GM19324 (cell line): ENCODE results near the gene VPS9D1.
"Not testable (repeated sequence)": the region's sequence is repeated elsewhere in the genome, so short reads cannot be mapped to it uniquely, and the experiment has no call there.

Experiments used
- ATAC-seq: cut with Tn5 transposase; IDR thresholded peaks from one replicate; pipeline ENCODE4 v1.9.1; 2021; ENCODE audit warnings: mild to moderate bottlenecking, moderate library complexity; ENCODE audit not compliant: unreplicated experiment, low FRiP score

VPS9D1 gene

GRCh38 chr16:89710709-89711564, 9.8 kb downstream of the VPS9D1 start:
- ATAC-seq = no peak

GRCh38 chr16:89709716-89710432, 10.8 kb downstream of the VPS9D1 start:
- no peak for ATAC-seq

GRCh38 chr16:89709166-89709565, 11.5 kb downstream of the VPS9D1 start:
- ATAC-seq = no peak

- ATAC-seq = no peak
Measured at GRCh38 chr16:89708481-89708931, 12.2 kb downstream of the VPS9D1 start.

GRCh38 chr16:89707695-89708094, 13.0 kb downstream of the VPS9D1 start:
- ATAC-seq = no peak

GRCh38 chr16:89706518-89707260, 14.0 kb downstream of the VPS9D1 start:
- no peak for ATAC-seq

- ATAC-seq = no peak
Measured at GRCh38 chr16:89705006-89705405, 15.7 kb downstream of the VPS9D1 start.

- no peak for ATAC-seq
Measured at GRCh38 chr16:89704281-89704680, 16.4 kb downstream of the VPS9D1 start.

GRCh38 chr16:89701425-89702406, 19.0 kb downstream of the VPS9D1 start, which contains the start of gene SPATA2L:
Gene SPATA2L (minus strand): TSS chr16:89701705. CDS start chr16:89701232, 473 bp downstream.
- peak; percentile 81 for ATAC-seq

- no peak for ATAC-seq
Measured at GRCh38 chr16:89700649-89701424, 19.9 kb downstream of the VPS9D1 start.

GRCh38 chr16:89700100-89700648, 20.5 kb downstream of the VPS9D1 start:
- peak; percentile 38 for ATAC-seq

GRCh38 chr16:89699629-89700099, 21.0 kb downstream of the VPS9D1 start:
- not testable (repeated sequence) for ATAC-seq

GRCh38 chr16:89698717-89699116, 22.0 kb downstream of the VPS9D1 start:
- not testable (repeated sequence) for ATAC-seq

GRCh38 chr16:89697616-89698331, 22.9 kb downstream of the VPS9D1 start:
- no peak for ATAC-seq

- ATAC-seq = no peak
Measured at GRCh38 chr16:89697161-89697615, 23.5 kb downstream of the VPS9D1 start.

- no peak for ATAC-seq
Measured at GRCh38 chr16:89696670-89697128, 24.0 kb downstream of the VPS9D1 start.

- ATAC-seq = no peak
Measured at GRCh38 chr16:89695875-89696669, 24.6 kb downstream of the VPS9D1 start.
